T47D (cell line): Measurements from ENCODE around the gene GAB2.

Experiments used
- DNase-seq, 2 experiments: peaks; one replicate each; pipeline versions ENCODE4 v3.0.0 to v3.0.0-alpha.2; 2011 to 2012; ENCODE audit warnings: low read depth in 1 of 2, low spot score in 1 of 2
- JUND ChIP-seq: IDR thresholded peaks from 2 replicates; pipeline ENCODE4 v1.6.1; 2012; ENCODE audit warnings: low read depth
- in situ Hi-C: cut with HindIII; loops from 2 replicates; pipeline ENCODE4 v1.10.0; 2016; ENCODE audit warnings: low sequenced_read_pairs, low pct_unique_long_range_greater_than_20kb

GAB2 gene

GRCh38 chr11:78212586-78213371 lies 204.8 kb downstream of the GAB2 start:
- in situ Hi-C loops = no loop called here
- TF ChIP-seq JUND = no peak
- no peak for DNase-seq

GRCh38 chr11:78211565-78211964 lies 206.1 kb downstream of the GAB2 start:
- DNase-seq = no peak
- no peak for TF ChIP-seq JUND
- in situ Hi-C loops = no loop called here

DNA sequence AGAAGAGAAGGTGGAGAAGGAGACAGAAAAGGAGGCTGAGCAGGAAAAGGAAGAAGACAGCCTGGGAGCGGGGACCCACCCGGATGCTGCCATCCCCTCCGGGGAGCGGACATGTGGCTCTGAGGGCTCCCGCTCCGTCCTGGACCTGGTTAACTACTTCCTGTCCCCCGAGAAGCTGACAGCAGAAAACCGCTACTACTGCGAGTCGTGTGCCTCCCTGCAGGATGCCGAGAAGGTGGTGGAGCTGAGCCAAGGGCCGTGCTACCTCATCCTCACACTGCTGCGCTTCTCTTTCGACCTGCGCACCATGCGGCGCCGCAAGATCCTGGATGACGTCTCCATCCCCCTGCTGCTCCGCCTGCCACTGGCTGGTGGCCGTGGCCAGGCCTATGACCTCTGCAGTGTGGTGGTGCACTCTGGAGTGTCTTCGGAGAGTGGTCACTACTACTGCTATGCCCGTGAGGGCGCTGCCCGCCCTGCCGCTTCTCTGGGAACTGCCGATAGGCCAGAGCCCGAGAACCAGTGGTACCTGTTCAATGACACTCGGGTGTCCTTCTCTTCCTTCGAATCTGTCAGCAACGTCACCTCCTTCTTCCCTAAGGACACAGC lies 207.5 kb downstream of the GAB2 start:
- DNase-seq = no peak
- in situ Hi-C loops = no loop called here
- no peak for TF ChIP-seq JUND

GRCh38 chr11:78209478-78209877 lies 208.1 kb downstream of the GAB2 start:
- no peak for DNase-seq
- TF ChIP-seq JUND = no peak
- in situ Hi-C loops = no loop called here

DNA sequence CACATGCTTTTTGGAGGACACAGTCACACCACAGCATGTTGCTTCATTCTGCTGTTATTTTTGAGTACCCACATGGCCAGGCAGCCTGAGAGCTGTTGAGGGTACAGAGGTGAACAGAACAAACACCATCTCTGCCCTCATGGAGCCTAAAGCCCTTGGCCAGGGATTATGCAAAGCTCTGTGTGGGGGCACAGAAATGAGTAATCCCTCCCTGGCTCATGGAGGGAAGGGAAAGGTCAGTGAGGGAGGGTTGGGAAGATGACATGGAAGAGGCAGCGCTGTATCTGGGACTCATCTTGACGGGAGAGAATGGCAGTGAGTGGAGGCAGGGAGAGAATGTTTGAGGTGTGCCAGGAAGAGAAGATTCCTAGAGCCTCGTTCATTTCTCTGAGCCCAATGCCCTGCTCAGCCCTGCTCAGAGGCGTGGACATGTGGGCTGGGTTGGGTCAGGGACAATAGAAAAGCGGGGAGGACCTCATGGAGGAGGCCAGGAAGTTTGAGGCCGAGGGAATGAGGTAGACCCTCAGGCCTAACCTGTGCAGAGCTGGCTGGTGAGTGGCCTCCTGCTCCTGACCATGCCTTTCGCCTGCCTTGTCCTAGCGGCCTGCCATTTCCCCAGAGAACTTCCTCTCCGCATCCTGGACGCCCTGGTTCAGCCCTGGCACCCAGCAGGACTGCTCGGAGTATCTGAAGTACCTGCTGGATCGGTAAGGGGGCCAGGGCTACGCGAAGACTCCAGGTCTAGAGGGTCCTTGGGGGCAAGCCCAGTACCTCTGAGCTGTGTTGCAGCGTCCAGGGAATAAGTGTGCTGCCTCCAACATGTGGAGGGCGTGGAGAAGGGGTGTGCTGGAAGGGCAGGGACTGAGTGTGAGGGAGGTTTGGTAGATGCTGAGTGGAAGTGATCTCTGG lies 209.1 kb downstream of the GAB2 start:
- no peak for TF ChIP-seq JUND

DNA sequence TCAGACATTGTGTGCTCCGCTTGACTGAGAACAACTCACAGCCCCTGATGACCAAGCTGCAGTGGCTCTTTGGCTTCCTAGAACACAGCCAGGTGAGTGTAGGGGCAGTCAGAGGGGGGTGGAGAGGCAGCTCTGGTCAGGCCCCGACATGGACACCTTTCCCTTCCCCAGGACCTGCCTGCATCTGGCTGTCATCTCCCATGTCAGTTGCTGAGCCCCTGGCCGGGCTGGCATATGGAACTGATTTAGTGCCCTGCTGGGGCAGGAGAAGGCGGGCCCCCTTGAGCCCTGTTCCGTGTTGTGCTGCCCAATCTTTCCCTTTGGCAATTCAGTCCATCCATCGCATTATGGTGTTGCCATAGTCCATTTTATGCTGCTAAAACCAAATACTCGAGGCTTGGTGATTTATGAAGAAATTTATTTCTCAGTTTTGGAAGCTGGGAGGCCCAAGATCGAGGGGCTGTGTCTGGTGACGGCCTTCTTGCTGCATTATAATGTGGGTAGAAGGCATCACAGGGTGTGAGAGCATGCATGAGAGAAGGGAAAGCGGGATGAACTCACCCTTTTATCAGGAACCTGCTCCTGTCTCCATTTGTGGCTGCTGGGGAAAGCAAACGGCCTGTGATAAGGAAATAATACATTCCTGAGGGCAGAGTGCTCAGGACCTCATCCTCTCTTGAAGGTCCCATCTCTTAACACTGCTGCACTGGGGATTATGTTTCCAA lies 209.9 kb downstream of the GAB2 start:
- in situ Hi-C loops = no loop called here
- no peak for TF ChIP-seq JUND

More for the DNA sequence above, 209.1 kb downstream of the GAB2 start:
- no peak for DNase-seq
- in situ Hi-C loops = no loop called here

DNA sequence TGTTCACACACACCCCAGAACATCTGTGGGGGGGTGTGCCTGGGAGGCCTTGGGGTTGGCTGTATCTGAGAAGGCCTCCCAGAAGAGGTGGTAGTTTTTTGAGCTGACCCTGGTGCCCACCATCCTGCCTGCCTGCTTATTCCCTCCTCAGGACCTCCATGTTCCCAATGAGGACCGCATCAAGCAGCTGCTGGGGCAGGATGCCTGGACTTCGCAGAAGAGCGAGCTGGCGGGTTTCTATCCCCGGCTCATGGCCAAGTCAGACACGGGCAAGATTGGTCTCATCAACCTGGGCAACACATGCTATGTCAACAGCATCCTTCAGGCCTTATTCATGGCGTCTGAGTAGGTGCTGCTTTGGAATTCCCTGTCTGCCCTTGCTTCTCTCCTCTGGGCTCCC lies 211.9 kb downstream of the GAB2 start:
- no peak for DNase-seq
- TF ChIP-seq JUND = no peak
- in situ Hi-C loops = no loop called here

More for the DNA sequence above, 209.9 kb downstream of the GAB2 start:
- no peak for DNase-seq

- in situ Hi-C loops = no loop called here
- no peak for DNase-seq
- no peak for TF ChIP-seq JUND
Measured at GRCh38 chr11:78205256-78205655, 212.4 kb downstream of the GAB2 start.

DNA sequence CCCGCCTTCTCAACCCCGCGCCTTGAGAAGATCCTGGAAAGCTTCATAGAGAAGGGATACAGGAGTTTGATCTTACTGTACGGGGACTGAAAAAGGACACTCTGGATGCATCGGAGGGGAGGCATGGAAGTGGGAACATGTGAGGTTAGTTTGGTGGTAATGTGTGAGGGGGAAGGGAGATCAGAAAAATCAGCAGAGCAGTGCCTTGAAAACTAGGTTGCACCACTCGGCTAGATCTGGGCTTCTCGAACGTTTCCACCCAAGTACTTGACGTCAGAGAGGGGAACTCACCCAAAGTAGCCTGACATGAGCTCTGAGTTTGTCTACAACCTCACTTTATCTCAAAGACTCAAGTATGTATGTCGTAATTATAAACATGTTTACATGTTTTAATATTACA lies 214.4 kb downstream of the GAB2 start:
- in situ Hi-C loops = no loop called here
- DNase-seq = no peak
- no peak for TF ChIP-seq JUND

- in situ Hi-C loops = no loop called here
- no peak for DNase-seq
- no peak for TF ChIP-seq JUND
Measured at GRCh38 chr11:78202733-78203167, 214.9 kb downstream of the GAB2 start.

- DNase-seq = no peak
- TF ChIP-seq JUND = no peak
- in situ Hi-C loops = no loop called here
Measured at GRCh38 chr11:78201096-78201818, 216.4 kb downstream of the GAB2 start.
